ENCODE measurements around the gene LDLRAD4.

The LDLRAD4 gene

GRCh38 chr18:13218368-13218991, at the start of gene LDLRAD4:
Gene LDLRAD4 (plus strand): TSS chr18:13218760.
- no peak for DNase-seq

- no peak for DNase-seq
Measured at GRCh38 chr18:13173578-13174145, 44.9 kb upstream of the LDLRAD4 start.

GRCh38 chr18:13175266-13175665, 43.3 kb upstream of the LDLRAD4 start:
- no peak for DNase-seq

GRCh38 chr18:13175754-13176210, 42.8 kb upstream of the LDLRAD4 start:
- no peak for DNase-seq

GRCh38 chr18:13176847-13177246, 41.7 kb upstream of the LDLRAD4 start:
- DNase-seq: no peak

- no peak for DNase-seq
Measured at GRCh38 chr18:13178197-13178596, 40.4 kb upstream of the LDLRAD4 start.

- DNase-seq: no peak
Measured at GRCh38 chr18:13178976-13179375, 39.6 kb upstream of the LDLRAD4 start.

- DNase-seq: no peak
Measured at GRCh38 chr18:13179566-13180113, 38.9 kb upstream of the LDLRAD4 start.

- DNase-seq: no peak
Measured at GRCh38 chr18:13180614-13181375, 37.8 kb upstream of the LDLRAD4 start.

GRCh38 chr18:13181765-13182164, 36.8 kb upstream of the LDLRAD4 start:
- no peak for DNase-seq

- no peak for DNase-seq
Measured at GRCh38 chr18:13183359-13183758, 35.2 kb upstream of the LDLRAD4 start.

GRCh38 chr18:13183790-13184189, 34.8 kb upstream of the LDLRAD4 start:
- DNase-seq: no peak

GRCh38 chr18:13184396-13184795, 34.2 kb upstream of the LDLRAD4 start:
- no peak for DNase-seq

GRCh38 chr18:13185675-13186198, 32.8 kb upstream of the LDLRAD4 start:
- DNase-seq: no peak

GRCh38 chr18:13186687-13187086, 31.9 kb upstream of the LDLRAD4 start:
- no peak for DNase-seq

GRCh38 chr18:13187498-13187897, 31.1 kb upstream of the LDLRAD4 start:
- no peak for DNase-seq

- no peak for DNase-seq
Measured at GRCh38 chr18:13191031-13191430, 27.5 kb upstream of the LDLRAD4 start.

GRCh38 chr18:13191779-13192178, 26.8 kb upstream of the LDLRAD4 start:
- no peak for DNase-seq

GRCh38 chr18:13192970-13193369, 25.6 kb upstream of the LDLRAD4 start:
- no peak for DNase-seq

GRCh38 chr18:13194239-13194638, 24.3 kb upstream of the LDLRAD4 start:
- no peak for DNase-seq

- DNase-seq: no peak
Measured at GRCh38 chr18:13198701-13199100, 19.9 kb upstream of the LDLRAD4 start.

- DNase-seq: no peak
Measured at GRCh38 chr18:13199169-13199568, 19.4 kb upstream of the LDLRAD4 start.

GRCh38 chr18:13201292-13201691, 17.3 kb upstream of the LDLRAD4 start:
- no peak for DNase-seq

GRCh38 chr18:13202571-13202970, 16.0 kb upstream of the LDLRAD4 start:
- no peak for DNase-seq

Data from COR-L47 (cell line).